Osteocyte (in vitro differentiated cells): Measurements from ENCODE around the gene CTSC. TPM values are rescaled to one million over a fixed set of nuclear protein-coding genes. Genes with fewer than 3 reads are reported as not detected.

Experiments
- DNase-seq: peaks from one replicate; pipeline ENCODE4 v3.0.0; 2021; ENCODE audit warnings: mixed read lengths; ENCODE audit not compliant: unreplicated experiment; ENCODE audit errors: extremely low spot score
- H3K27ac Mint-ChIP-seq: one replicate; pipeline ENCODE4 v1.8.0; 2021; ENCODE audit warnings: mild to moderate bottlenecking, mixed read lengths; ENCODE audit not compliant: unreplicated experiment
- H3K27me3 Mint-ChIP-seq: one replicate; pipeline ENCODE4 v1.8.0; 2021; ENCODE audit warnings: mixed read lengths; ENCODE audit not compliant: unreplicated experiment
- H3K36me3 Mint-ChIP-seq: one replicate; pipeline ENCODE4 v1.8.0; 2021; ENCODE audit warnings: mixed read lengths; ENCODE audit not compliant: unreplicated experiment
- H3K4me1 Mint-ChIP-seq: one replicate; pipeline ENCODE4 v1.8.0; 2021; ENCODE audit warnings: mixed read lengths; ENCODE audit not compliant: unreplicated experiment
- H3K4me3 Mint-ChIP-seq: one replicate; pipeline ENCODE4 v1.8.0; 2021; ENCODE audit warnings: mild to moderate bottlenecking, moderate library complexity, mixed read lengths; ENCODE audit not compliant: unreplicated experiment
- H3K9me3 Mint-ChIP-seq: one replicate; pipeline ENCODE4 v1.8.0; 2021; ENCODE audit warnings: mixed read lengths; ENCODE audit not compliant: unreplicated experiment
- CTCF ChIP-seq: fragments of 200-600 bp; sonication (generic); IDR thresholded peaks from 2 replicates; pipeline ENCODE4 v1.5.0; 2021; ENCODE audit warnings: antibody characterized with exemption, mild to moderate bottlenecking, moderate library complexity
- total RNA-seq: library from RNA; stranded (reverse); gene quantifications from 2 replicates; pipeline ENCODE4 v1.2.1, GENCODE V29; 2021

CTSC gene
- total RNA-seq, 1 donor from 2014 or later, result 1.3 TPM

- Mint-ChIP-seq H3K9me3 (no peaks in the 10 kb centered on the region), H3K27me3 (peaks cover 20% of the 10 kb centered on the region), H3K4me3 (no peak overlapping the region), H3K4me1 (no peaks in the 10 kb centered on the region), H3K36me3 (no peaks in the 10 kb centered on the region), H3K27ac (no peak overlapping the region)
- no peak for DNase-seq
- no peak for TF ChIP-seq CTCF
Measured at GRCh38 chr11:88367310-88367709, 29.8 kb upstream of the CTSC start.

- Mint-ChIP-seq H3K27me3 (peaks cover 3% of the 10 kb centered on the region), H3K4me1 (no peaks in the 10 kb centered on the region), H3K9me3 (no peaks in the 10 kb centered on the region), H3K4me3 (no peak overlapping the region), H3K36me3 (no peaks in the 10 kb centered on the region), H3K27ac (no peak overlapping the region)
- no peak for TF ChIP-seq CTCF
- DNase-seq, result no peak
Measured at GRCh38 chr11:88363648-88364065, 26.1 kb upstream of the CTSC start.

GRCh38 chr11:88363004-88363403, 25.5 kb upstream of the CTSC start:
- Mint-ChIP-seq H3K27ac (no peak overlapping the region), H3K9me3 (no peaks in the 10 kb centered on the region), H3K27me3 (peaks cover 3% of the 10 kb centered on the region), H3K4me1 (no peaks in the 10 kb centered on the region), H3K36me3 (no peaks in the 10 kb centered on the region), H3K4me3 (no peak overlapping the region)
- no peak for TF ChIP-seq CTCF
- no peak for DNase-seq

- no peak overlapping the region for H3K27ac Mint-ChIP-seq
- no peaks in the 10 kb centered on the region for H3K27me3 Mint-ChIP-seq
- H3K4me3 Mint-ChIP-seq, result no peak overlapping the region
- peaks cover 2% of the 10 kb centered on the region for H3K4me1 Mint-ChIP-seq
- TF ChIP-seq CTCF, result no peak
- no peaks in the 10 kb centered on the region for H3K36me3 Mint-ChIP-seq
- DNase-seq, result no peak
- no peaks in the 10 kb centered on the region for H3K9me3 Mint-ChIP-seq
Measured at GRCh38 chr11:88360141-88360540, 22.6 kb upstream of the CTSC start.

- no peak overlapping the region for H3K4me3 Mint-ChIP-seq
- no peak for DNase-seq
- no peaks in the 10 kb centered on the region for H3K9me3 Mint-ChIP-seq
- no peaks in the 10 kb centered on the region for H3K36me3 Mint-ChIP-seq
- H3K27ac Mint-ChIP-seq, result no peak overlapping the region
- H3K27me3 Mint-ChIP-seq, result peaks cover 4% of the 10 kb centered on the region
- no peak for TF ChIP-seq CTCF
- H3K4me1 Mint-ChIP-seq, result peaks cover 2% of the 10 kb centered on the region
Measured at GRCh38 chr11:88359541-88359940, 22.0 kb upstream of the CTSC start.
